HG03558 (cell line): ENCODE data around the gene DDX4.
"Not testable (repeated sequence)": the region's sequence is repeated elsewhere in the genome, so short reads cannot be mapped to it uniquely, and the experiment has no call there.

ENCODE experiments used
- ATAC-seq: cut with Tn5 transposase; IDR thresholded peaks from one replicate; pipeline ENCODE4 v1.9.1; 2021; ENCODE audit warnings: moderate number of reproducible peaks; ENCODE audit not compliant: unreplicated experiment; ENCODE audit errors: extremely low read depth

The DDX4 gene

GRCh38 chr5:55720188-55720703, 17.6 kb upstream of the DDX4 start:
- ATAC-seq: no peak

- no peak for ATAC-seq
These were observed 13.6 kb upstream of the DDX4 start for GRCh38 chr5:55724281-55724680.

DNA sequence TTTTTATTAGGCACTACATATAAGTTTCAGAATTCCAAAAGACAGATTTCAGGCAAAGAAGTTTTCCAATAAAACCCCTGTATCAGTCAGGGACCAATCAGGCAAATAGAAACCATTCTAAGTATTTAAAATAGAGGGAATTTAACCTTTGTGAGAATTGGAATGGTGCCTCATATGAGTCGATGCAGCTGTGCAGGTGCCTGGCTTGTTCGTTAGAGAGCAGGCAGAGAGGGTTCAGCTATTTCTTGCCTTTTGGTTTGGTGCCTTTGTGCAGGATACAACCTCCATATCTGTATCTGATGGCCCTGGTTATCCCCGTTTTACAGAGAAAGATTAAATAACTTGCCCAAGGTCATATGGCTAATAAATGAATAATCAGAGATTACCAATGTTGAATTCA, 6.0 kb upstream of the DDX4 start:
- no peak for ATAC-seq

GRCh38 chr5:55732585-55732984, 5.3 kb upstream of the DDX4 start:
- no peak for ATAC-seq

DNA sequence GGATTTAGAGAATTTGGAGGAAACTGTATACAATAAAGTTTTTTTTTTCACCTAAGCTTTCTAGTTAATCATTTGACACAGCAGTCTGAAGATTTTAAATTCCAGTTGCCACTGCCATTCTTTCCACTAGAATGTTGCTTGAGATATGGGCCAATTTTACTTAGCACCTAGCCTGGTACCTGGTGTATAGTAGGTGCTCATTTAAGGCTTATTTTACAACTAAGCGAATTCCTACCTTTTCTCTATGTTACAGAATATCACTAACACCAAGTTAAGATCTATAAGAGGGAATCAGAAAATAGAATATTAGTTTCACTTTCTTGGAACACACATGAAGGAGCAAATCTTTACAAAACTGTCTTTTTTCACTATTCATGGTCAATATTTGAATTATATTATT, 3.2 kb upstream of the DDX4 start:
- no peak for ATAC-seq

DNA sequence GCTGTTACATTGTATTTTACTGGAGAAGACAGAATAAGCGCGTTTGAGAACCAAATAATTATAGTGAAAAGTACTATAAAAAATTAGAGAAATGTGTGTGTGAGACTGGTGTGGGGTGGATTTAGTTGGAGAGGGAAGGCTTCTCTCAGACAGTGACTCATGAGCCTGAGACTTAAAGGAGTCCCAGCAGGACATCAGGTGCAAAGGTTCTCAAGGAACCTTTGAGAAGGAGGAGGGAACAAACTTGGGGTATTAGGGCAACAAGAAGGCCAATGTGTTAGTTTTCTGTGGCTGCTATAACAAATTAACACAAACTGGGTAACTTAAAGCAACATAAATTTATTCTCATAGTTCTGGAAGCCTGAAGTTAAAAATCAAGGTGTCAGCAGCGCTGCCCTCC, 4.9 kb downstream of the DDX4 start:
- ATAC-seq: no peak

DNA sequence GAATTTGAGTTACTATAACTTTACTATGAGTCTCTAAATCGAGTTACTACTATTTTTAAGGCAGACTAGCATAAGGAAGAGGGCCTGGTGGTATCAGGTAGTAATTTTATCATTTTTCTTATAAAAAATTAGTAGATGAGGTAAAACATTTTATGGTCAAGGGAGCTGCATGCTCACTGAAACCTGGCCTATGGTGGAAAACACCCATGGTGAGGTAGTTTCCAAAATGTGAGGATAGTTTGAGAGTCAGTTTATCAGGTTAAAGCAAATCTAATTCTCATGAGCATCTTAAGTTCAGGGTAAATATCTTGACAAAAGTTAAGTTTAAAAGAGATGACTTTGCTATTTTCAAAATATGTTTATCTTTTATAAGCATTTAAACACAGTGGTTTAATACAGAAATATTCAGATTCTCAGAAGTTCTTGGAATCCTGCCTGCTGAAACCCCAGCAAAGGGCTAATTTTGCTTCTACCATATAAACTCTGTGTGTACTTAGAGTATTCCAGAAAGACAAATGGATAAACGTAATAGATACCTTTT, 10.0 kb downstream of the DDX4 start:
- no peak for ATAC-seq

DNA sequence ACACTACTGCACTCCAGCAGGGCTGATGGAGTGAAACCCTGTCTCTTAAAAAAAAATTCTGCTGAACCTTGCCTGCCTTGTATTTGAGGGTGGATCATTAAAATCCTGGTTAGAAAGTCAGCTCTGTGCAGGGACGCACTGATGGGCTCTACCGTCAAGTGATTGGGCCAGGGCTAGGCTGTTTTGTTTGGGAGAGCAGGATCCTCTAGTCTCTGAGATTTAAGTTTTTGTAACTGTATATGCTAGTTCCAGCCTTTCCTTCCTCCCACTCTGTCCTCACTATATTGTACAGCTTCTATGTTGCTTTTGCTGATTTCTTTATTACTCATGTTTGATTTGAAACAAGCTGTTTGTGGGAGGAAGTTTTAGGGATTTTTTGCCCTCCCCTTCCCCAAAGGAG, 11.5 kb downstream of the DDX4 start:
- no peak for ATAC-seq

- ATAC-seq: no peak
These were observed 12.2 kb downstream of the DDX4 start for GRCh38 chr5:55750063-55750462.

- ATAC-seq: no peak
These were observed 12.6 kb downstream of the DDX4 start for GRCh38 chr5:55750499-55750898.

DNA sequence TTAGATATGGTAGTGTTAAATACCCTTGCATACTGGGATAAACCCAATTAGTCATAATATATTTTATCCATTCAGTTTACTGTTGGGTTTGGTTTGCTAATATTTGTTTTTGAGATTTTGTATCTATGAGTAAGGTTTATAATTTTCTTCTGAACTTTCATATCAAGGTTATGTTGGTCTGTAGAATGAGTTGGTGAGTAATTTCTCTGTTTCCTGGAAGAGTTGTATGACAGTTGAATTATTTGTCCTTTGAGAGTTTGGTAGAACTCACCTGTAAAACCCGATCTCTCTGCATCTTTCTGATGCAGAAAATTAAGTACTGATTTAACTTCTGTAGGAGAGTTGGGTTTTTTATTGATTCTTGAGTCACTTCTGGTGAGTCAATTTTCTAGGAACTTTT, 20.4 kb downstream of the DDX4 start:
- no peak for ATAC-seq

- no peak for ATAC-seq
These were observed 20.9 kb downstream of the DDX4 start for GRCh38 chr5:55758714-55759113.

DNA sequence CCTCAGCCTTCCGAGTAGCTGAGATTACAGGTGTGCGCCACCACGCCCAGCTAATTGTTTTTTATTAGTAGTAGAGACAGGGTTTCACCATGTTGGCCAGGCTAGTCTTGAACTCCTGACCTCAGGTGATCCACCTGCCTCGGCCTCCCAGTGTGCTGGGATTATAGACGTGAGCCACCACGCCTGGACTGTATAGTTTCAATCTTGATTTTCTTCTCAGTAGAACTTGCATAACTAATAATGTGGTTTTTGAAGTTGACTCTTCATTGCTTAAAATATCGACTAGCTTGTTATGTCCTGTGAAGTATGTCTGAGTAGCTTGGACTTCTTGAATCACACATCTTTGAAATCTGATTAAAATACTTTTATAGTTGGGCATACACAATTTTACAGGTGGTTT, 23.9 kb downstream of the DDX4 start:
- not testable (repeated sequence) for ATAC-seq

DNA sequence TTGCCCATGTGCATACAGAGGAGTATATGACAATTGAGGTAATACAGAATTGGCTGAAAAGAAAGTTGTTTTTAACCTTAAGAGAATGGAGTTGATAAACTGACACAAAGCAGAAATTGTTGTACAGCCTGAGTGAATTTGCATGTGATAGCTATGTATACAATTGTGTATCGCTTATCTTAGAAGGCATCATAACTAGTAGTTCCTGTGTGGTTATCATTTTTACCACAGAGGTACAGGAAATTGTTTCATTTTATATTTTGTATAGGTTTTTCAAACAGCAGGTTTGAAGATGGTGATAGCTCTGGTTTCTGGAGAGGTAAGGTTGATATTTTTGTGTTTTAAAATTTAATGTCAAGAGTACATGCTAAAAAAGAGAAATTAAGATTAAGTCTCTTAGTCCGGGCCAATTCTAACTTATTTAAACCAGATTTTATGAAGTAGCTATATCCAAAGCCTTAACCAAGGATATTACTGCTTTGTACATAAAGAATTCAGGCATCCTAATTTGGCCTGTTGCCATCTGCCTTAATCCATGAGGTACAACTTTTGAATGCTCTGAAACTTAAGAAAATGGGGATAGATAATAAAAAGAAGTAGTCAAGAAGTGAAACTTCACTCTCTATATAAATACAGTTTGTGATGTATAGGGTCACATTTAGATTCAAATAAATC, 26.0 kb downstream of the DDX4 start:
- no peak for ATAC-seq

DNA sequence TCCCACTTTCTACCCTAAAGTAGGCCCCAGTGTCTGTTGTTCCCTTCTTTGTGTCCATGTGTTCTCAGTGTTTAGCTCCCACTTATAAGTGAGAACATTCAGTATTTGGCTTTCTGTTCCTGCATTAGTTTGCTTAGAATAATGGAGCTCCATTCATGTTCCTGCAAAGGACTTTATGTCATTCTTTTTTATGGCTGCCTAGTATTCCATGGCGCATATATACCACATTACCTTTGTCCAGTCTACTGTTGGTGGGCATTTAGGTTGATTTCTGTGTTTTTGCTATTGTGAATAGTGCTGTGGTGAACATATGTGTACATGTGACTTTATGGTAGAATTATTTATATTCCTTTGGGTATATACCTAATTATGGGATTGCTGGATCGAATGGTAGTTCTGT, 30.4 kb downstream of the DDX4 start:
- ATAC-seq: no peak

DNA sequence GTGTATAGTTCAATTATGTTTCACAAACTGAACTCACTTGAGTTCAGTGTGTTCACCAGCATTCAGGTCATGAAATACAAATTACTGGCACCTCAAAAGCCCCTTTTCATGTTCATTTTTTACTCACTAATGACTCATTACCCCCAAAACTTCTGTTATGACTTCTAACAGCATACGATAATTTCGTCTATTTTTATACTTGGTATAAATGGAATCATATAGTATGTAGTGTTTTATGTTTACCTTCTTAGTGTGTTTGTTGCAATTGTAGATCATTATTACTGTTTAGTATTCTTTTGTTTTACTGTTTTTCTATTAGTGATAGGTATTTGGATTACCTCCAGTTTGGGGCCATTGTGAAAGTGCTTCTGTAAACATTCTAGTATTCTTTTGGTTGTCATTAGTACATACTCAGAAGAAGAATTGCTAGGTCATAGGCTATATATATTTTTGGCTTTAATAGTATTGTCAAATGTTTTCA, 33.4 kb downstream of the DDX4 start:
- peak; percentile 72 for ATAC-seq

DNA sequence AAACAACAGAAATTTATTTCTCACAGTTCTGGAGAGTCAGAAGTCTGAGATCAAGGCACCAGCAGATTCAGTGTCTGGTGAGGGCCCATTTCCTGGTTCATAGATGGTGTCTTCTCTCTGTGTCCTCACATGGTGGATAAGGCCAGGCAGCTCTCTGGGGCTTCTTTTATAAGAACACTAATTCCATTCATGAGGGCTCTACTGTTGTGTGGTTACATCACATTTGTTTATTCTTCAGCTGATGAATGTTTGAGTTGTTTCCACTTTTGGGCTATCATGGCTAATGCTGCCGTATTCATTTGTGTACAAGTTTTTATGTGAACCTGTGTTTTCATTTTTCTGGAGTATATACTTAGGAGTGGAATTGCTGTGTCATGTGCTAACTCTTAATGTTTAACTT, 35.2 kb downstream of the DDX4 start:
- no peak for ATAC-seq

DNA sequence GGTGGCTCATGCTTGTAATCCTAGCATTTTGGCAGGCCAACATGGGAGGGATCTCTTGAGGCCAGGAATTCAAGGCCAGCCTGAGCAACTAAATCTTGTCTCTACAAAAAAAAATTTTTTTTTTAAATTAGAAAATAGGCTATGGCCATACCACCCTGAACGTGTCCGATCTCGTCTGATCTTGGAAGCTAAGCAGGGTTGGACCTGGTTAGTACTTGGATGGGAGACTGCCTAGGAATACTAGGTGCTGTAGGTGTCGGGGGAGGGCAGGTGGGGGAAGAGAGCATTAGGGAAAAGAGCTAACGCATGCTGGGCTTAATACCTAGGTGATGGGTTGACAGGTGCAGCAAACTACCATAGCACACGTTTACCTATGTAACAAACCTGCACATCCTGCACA, 39.5 kb downstream of the DDX4 start:
- ATAC-seq: no peak

DNA sequence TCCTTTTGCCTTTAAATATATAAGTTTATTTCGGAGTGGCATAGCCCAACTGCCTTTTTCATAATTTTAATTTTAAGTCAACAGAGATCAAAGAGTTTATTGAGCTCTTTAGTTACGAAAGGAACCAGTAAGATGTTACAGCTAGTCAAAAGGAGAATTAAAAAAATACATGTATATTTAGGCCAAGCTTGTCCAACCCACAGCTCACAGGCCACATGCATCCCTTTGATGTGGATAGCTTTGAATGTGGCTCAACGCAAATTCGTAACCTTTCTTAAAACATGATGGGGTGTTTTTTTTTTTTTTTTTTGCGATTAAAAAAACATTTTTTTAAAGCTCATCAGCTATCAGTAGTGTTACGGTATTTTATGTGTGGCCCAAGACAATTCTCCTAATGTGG, 63.1 kb downstream of the DDX4 start:
- ATAC-seq: no peak

GRCh38 chr5:55808814-55809213, 71.0 kb downstream of the DDX4 start:
- ATAC-seq: not testable (repeated sequence)

GRCh38 chr5:55815939-55816338, 78.1 kb downstream of the DDX4 start:
- ATAC-seq: not testable (repeated sequence)

DNA sequence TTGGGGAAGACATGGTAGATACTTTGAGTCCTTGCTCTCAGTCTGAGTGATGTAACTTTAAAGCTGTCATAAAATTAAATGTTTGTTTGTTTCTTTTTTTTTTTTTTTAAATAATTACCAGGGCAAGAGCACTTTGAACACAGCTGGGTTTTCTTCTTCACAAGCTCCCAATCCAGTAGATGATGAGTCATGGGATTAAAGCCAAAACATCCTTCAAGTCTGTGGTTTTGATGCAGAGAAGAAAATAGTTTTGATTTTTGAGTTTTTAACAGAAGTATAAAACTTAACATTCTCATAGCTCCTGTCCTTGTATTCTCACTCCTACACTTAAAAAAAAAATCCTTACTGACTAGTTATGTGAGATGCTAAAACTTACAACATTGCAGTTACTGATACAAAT, 78.5 kb downstream of the DDX4 start:
- ATAC-seq: no peak
